IPS-20b (cell line): ENCODE results near the gene PCDHGC4.

Experiments
- H3K27ac ChIP-seq: one replicate; pipeline ENCODE4 v1.5.1; 2013; ENCODE audit warnings: low read length
- H3K27me3 ChIP-seq: 2 replicates; pipeline ENCODE4 v1.6.1; 2013; ENCODE audit warnings: mild to moderate bottlenecking, low read length, inconsistent platforms; ENCODE audit not compliant: insufficient read depth
- H3K36me3 ChIP-seq: 2 replicates; pipeline ENCODE4 v1.6.1; 2013; ENCODE audit warnings: low read depth, mild to moderate bottlenecking, inconsistent platforms, low read length, moderate library complexity; ENCODE audit not compliant: insufficient read depth
- H3K4me1 ChIP-seq: 2 replicates; pipeline ENCODE4 v1.6.1; 2013; ENCODE audit warnings: mild to moderate bottlenecking, control low read depth, inconsistent platforms, low read length, moderate library complexity; ENCODE audit not compliant: insufficient read depth
- H3K4me3 ChIP-seq: 2 replicates; pipeline ENCODE4 v1.5.1; 2013; ENCODE audit warnings: mild to moderate bottlenecking, low read length, inconsistent platforms
- H3K9ac ChIP-seq: 2 replicates; pipeline ENCODE4 v1.6.1; 2013; ENCODE audit warnings: low read depth, mild to moderate bottlenecking, inconsistent platforms, low read length, moderate library complexity
- H3K9me3 ChIP-seq: 2 replicates; pipeline ENCODE4 v1.6.1; 2013; ENCODE audit warnings: mild to moderate bottlenecking, low read depth, low read length, inconsistent platforms; ENCODE audit not compliant: insufficient read depth

Gene PCDHGC4

DNA sequence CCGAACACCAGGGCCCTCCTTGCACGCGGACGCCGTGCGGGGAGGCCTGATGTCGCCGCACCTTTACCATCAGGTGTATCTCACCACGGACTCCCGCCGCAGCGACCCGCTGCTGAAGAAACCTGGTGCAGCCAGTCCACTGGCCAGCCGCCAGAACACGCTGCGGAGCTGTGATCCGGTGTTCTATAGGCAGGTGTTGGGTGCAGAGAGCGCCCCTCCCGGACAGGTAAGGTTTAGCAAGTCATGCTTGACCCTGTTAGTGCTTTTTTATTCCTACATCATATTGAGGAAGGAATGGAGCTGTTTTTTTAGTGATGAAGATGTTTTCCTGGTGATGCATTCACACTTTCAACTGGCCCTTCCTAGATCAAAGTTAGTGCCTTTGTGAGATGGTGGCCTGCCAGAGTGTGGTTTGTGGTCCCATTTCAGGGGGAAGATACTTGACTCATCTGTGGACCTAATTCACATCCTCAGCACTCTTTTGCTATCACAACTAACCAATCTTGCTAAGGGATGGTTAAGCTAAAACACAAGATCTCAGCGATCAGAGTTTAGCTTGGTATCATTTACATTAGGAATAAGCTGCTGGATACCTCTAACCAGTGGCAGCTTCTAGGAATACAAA, 6.4 kb upstream of the PCDHGC4 start:
- H3K27ac ChIP-seq, result no peak overlapping the region
- H3K36me3 ChIP-seq, result no peaks in the 10 kb centered on the region
- H3K9me3 ChIP-seq, result no peaks in the 10 kb centered on the region; the same call in 1 of the 2 replicates
- H3K9ac ChIP-seq, result no peak overlapping the region
- H3K4me1 ChIP-seq, result peaks cover 5% of the 10 kb centered on the region; the same call in 1 of the 2 replicates
- H3K4me3 ChIP-seq, result no peak overlapping the region
- peaks cover 34% of the 10 kb centered on the region for H3K27me3 ChIP-seq

DNA sequence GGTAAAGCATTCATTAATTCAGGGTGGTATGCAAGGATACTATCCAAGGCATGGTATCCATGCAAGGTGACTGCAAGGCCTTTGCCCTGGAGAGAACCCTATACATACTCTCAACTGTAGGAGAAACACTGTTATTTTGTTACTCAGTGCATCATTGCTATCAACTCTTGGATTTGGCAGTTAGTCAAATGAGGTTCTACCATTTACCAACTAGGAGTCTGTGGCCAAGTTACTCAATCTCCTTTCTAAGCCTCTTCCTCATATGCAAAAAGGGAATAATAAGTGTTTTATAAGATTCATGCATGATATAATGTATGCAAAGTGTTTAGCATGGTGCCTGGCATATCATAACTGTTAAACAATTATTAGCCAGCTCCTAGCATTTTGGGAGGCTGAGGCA, 5.1 kb upstream of the PCDHGC4 start:
- Histone ChIP-seq H3K27me3 (peaks cover 29% of the 10 kb centered on the region), H3K4me3 (no peak overlapping the region), H3K4me1 (peaks cover 16% of the 10 kb centered on the region; the same call in 1 of the 2 replicates), H3K9me3 (no peaks in the 10 kb centered on the region; the same call in 1 of the 2 replicates), H3K9ac (no peak overlapping the region), H3K27ac (no peak overlapping the region), H3K36me3 (no peaks in the 10 kb centered on the region)

DNA sequence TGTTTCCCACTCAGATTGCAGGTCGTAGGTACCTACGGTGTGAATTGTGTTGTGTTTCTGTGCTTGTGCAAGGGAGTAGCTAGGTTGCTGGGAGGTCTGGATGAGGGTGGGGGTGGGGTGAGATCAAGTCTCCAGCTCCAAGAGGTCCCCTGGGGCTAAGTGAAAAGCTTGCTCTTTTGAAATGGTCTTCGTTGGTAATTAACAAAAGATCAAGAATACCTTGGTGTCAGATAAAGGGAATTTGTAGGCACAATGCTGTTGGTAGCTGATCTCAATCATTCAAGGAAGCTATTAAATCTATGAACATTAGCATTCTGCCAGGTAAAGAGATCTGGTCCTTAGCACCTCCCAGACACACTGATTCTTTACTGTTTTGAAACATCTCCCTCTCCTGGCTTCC, 928 bp upstream of the PCDHGC4 start:
- Histone ChIP-seq H3K4me3 (peak overlapping the region; percentile 87), H3K9me3 (no peaks in the 10 kb centered on the region; the same call in 1 of the 2 replicates), H3K27ac (no peak overlapping the region), H3K27me3 (peaks cover 23% of the 10 kb centered on the region), H3K9ac (peak overlapping the region; percentile 57; the same call in 1 of the 2 replicates), H3K36me3 (no peaks in the 10 kb centered on the region), H3K4me1 (peaks cover 19% of the 10 kb centered on the region)

DNA sequence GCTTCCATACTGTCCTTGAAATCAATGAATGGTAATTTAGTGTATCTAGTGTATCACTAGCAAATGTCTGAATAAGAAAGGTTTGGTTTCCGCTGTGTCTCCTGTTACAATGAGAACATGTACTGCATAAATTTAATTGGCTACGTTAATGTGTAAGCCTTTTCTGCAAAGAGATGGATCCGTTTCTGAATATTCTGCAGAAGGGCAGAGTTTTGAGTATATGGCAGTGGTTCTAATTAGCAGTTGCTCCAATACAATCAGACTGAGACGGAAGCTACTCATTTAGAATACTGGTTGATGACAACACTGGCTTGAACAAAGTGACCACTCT, 555 bp upstream of the PCDHGC4 start:
- Histone ChIP-seq H3K4me1 (peaks cover 19% of the 10 kb centered on the region), H3K27me3 (peaks cover 23% of the 10 kb centered on the region), H3K9ac (peak overlapping the region; percentile 57; the same call in 1 of the 2 replicates), H3K36me3 (no peaks in the 10 kb centered on the region), H3K4me3 (peak overlapping the region; percentile 87), H3K27ac (no peak overlapping the region), H3K9me3 (no peaks in the 10 kb centered on the region; the same call in 1 of the 2 replicates)

DNA sequence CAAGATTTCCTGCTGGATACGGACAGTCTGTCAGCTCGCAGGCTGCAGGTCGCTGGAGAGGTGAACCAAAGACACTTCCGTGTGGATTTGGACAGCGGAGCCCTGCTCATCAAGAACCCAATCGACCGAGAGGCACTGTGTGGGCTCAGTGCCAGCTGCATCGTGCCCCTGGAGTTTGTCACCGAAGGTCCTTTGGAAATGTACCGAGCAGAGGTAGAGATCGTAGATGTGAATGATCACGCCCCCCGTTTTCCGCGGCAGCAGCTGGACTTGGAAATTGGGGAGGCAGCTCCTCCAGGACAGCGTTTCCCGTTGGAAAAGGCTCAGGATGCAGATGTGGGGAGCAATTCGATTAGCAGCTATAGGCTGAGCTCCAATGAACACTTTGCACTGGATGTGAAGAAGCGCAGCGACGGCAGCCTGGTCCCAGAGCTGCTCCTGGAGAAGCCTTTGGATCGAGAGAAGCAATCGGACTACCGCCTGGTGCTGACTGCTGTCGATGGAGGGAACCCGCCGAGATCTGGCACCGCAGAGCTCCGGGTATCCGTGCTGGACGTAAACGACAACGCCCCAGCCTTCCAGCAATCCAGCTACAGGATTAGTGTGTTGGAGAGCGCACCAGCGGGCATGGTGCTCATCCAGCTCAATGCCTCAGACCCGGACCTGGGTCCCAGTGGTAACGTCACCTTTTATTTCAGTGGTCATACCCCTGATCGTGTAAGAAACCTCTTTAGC, 658 bp downstream of the PCDHGC4 start:
- peaks cover 19% of the 10 kb centered on the region for H3K4me1 ChIP-seq
- H3K9ac ChIP-seq, result peak overlapping the region; percentile 75; the same call in 1 of the 2 replicates
- H3K36me3 ChIP-seq, result no peaks in the 10 kb centered on the region; the same call in 1 of the 2 replicates
- peak overlapping the region; percentile 87 for H3K4me3 ChIP-seq
- no peak overlapping the region for H3K27ac ChIP-seq
- H3K9me3 ChIP-seq, result no peaks in the 10 kb centered on the region
- peaks cover 23% of the 10 kb centered on the region for H3K27me3 ChIP-seq

DNA sequence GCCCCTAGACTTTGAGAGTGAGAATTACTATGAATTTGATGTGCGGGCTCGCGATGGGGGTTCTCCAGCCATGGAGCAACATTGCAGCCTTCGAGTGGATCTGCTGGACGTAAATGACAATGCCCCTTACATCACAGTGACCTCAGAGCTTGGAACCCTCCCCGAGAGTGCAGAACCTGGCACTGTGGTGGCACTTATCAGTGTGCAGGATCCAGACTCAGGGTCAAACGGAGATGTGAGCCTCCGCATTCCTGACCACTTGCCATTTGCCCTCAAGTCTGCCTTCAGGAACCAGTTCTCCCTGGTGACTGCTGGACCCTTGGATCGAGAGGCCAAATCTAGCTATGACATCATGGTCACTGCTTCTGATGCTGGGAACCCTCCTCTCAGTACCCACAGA, 1.3 kb downstream of the PCDHGC4 start:
- Histone ChIP-seq H3K9me3 (no peaks in the 10 kb centered on the region), H3K27me3 (peaks cover 23% of the 10 kb centered on the region), H3K9ac (no peak overlapping the region), H3K4me1 (peaks cover 19% of the 10 kb centered on the region), H3K4me3 (peak overlapping the region; percentile 87; the same call in 1 of the 2 replicates), H3K36me3 (no peaks in the 10 kb centered on the region; the same call in 1 of the 2 replicates), H3K27ac (no peak overlapping the region)

DNA sequence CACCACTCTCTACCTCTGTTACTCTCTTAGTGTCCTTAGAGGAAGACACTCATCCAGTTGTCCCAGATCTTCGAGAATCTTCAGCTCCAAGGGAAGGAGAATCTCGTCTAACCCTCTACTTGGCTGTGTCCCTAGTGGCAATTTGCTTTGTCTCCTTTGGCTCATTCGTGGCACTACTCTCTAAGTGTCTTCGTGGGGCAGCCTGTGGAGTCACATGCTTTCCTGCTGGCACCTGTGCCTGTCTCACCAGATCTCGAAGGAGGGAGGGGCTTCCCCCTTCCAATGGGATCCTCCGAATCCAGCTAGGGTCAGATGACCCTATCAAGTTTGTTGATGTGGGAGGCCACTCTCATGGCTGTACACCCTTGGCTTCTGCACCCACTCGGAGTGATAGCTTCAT, 2.3 kb downstream of the PCDHGC4 start:
- H3K9me3 ChIP-seq, result no peaks in the 10 kb centered on the region
- no peak overlapping the region for H3K27ac ChIP-seq
- H3K9ac ChIP-seq, result no peak overlapping the region
- no peaks in the 10 kb centered on the region; the same call in 1 of the 2 replicates for H3K36me3 ChIP-seq
- no peak overlapping the region for H3K4me3 ChIP-seq
- H3K4me1 ChIP-seq, result peaks cover 19% of the 10 kb centered on the region
- peaks cover 23% of the 10 kb centered on the region for H3K27me3 ChIP-seq

DNA sequence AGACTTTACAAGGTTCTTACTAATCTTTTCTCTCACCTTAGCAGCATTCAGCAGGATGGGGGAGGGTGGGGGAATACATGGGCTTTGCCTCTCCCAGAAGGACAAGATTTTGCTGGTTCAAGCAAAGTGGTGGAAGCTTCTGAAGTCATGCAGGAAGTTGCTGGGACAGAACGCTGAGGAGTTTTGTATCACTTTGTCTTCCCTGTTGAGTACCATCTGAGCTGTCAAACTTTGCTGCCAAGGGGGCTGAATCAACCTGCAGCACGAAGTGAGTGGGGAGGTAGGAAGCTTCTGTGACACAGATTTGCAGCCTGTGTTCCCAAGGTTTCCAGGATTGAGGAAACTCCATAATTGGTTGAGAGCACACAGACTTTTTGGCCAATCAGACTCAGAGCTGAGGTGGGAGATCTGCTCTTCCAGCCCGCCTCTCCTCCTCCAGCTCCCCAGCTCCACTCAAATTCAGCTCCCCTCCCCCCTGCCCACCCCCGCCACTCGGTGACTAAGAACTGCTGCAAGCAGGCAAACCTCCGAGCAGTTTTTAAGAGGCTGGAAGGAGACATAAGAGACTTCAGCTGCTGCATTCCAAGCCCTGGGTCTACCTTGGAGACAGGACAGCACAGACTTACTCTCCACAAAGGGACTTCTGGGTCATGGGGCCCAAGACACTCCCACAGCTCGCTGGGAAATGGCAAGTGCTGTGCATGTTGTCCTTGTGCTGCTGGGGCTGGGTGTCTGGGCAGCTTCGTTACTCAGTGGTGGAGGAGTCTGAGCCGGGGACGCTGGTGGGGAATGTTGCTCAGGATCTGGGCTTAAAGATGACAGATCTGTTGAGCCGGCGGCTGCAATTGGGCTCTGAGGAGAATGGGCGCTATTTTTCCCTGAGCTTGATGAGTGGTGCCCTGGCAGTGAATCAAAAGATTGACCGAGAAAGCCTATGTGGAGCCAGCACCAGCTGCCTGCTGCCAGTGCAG, 4.0 kb downstream of the PCDHGC4 start, which contains the start of gene PCDHGC5:
Gene PCDHGC5, plus strand, starts transcription at position 491 of the 971 bp plus-strand sequence. Its CDS starts 160 bp downstream, at position 651.
- peaks cover 9% of the 10 kb centered on the region for H3K4me1 ChIP-seq

DNA sequence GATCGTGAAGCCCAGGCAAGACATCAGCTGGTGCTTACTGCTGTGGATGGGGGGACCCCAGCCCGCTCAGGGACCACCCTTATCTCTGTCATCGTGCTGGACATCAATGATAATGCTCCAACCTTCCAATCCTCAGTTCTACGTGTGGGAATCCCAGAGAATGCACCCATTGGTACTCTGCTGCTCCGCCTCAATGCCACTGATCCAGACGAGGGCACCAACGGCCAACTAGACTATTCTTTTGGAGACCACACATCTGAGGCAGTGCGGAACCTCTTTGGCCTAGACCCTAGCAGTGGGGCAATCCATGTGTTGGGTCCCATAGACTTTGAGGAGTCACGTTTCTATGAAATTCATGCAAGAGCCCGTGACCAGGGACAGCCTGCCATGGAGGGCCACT, 5.0 kb downstream of the PCDHGC4 start:
- Histone ChIP-seq H3K36me3 (no peaks in the 10 kb centered on the region; the same call in 1 of the 2 replicates), H3K4me3 (no peak overlapping the region), H3K4me1 (peaks cover 12% of the 10 kb centered on the region), H3K9me3 (no peaks in the 10 kb centered on the region), H3K27me3 (peaks cover 23% of the 10 kb centered on the region), H3K27ac (no peak overlapping the region), H3K9ac (no peak overlapping the region)

More for the DNA sequence above, 4.0 kb downstream of the PCDHGC4 start, which contains the start of gene PCDHGC5:
- Histone ChIP-seq H3K4me3 (no peak within 1 kb of the TSS), H3K27ac (no peak within 1 kb of the TSS), H3K36me3 (no peaks in the 10 kb centered on the region; the same call in 1 of the 2 replicates), H3K27me3 (peaks cover 23% of the 10 kb centered on the region), H3K9ac (no peak within 1 kb of the TSS), H3K9me3 (no peaks in the 10 kb centered on the region)

DNA sequence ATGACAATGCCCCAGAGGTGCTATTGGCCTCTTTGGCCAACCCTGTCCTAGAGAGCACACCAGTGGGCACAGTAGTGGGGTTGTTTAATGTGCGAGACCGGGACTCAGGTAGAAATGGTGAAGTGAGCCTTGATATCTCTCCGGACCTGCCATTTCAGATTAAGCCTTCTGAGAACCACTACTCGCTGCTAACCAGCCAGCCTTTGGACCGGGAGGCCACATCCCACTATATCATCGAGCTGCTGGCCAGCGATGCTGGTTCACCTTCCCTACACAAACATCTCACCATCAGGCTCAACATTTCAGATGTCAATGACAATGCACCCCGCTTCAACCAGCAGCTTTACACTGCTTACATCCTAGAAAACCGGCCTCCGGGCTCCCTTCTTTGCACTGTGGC, 5.4 kb downstream of the PCDHGC4 start:
- Histone ChIP-seq H3K9me3 (no peaks in the 10 kb centered on the region), H3K9ac (no peak overlapping the region), H3K4me1 (peaks cover 16% of the 10 kb centered on the region), H3K36me3 (no peaks in the 10 kb centered on the region; the same call in 1 of the 2 replicates), H3K27ac (no peak overlapping the region), H3K27me3 (peaks cover 19% of the 10 kb centered on the region), H3K4me3 (no peak overlapping the region)

DNA sequence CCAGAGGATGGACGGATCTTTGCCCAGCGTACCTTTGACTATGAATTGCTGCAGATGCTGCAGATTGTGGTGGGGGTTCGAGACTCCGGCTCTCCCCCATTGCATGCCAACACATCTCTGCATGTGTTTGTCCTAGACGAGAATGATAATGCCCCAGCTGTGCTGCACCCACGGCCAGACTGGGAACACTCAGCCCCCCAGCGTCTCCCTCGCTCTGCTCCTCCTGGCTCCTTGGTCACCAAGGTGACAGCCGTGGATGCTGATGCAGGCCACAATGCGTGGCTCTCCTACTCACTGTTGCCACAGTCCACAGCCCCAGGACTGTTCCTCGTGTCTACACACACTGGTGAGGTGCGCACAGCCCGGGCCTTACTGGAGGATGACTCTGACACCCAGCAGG, 5.9 kb downstream of the PCDHGC4 start:
- Histone ChIP-seq H3K27ac (no peak overlapping the region), H3K9ac (no peak overlapping the region), H3K4me3 (no peak overlapping the region), H3K36me3 (no peaks in the 10 kb centered on the region; the same call in 1 of the 2 replicates), H3K27me3 (peaks cover 14% of the 10 kb centered on the region), H3K9me3 (no peaks in the 10 kb centered on the region), H3K4me1 (peaks cover 21% of the 10 kb centered on the region)
